ENCODE measurements around the gene PPFIBP2. TPM values are rescaled to one million over a fixed set of nuclear protein-coding genes. Genes with fewer than 3 reads are reported as not detected.

Gene PPFIBP2
- total and polyA plus RNA-seq, 10 donors: 17.2 to 75.1 (median 40.4) TPM

GRCh38 chr11:7672276-7672959, 158.6 kb downstream of the PPFIBP2 start:
- Histone ChIP-seq H3K36me3 (no peaks in the 10 kb centered on the region), H3K4me3 (peak overlapping the region in 1 of 8 donors; percentile 72), H3K27ac (no peak overlapping the region), H3K9me3 (peaks cover 0 to 9% (median 0%) of the 10 kb centered on the region in 8 donors), H3K27me3 (replicated peaks in 1 of 7) (peaks cover 2 to 71% (median 35%) of the 10 kb centered on the region in 7 donors), H3K4me1 (peaks cover 0 to 23% (median 16%) of the 10 kb centered on the region in 6 donors)
- intact Hi-C loops (cut with DNase I; ENCODE audit: low total_unique reads): no loop called here
- TF ChIP-seq POLR2A (IDR thresholded peaks at IDR 0.05): no peak
- no peak for TF ChIP-seq CTCF (IDR thresholded peaks at IDR 0.05 in 8 of 11, conservative IDR thresholded peaks at IDR 0.05 in 3 of 11)
- TF ChIP-seq POLR2AphosphoS5 (IDR thresholded peaks at IDR 0.05): no peak
- no peak for DNase-seq
- 80 to 92% (median 88%) methylated on average over 14 to 16 of the region's 16 CpGs for WGBS, 5 donors

GRCh38 chr11:7672960-7673723, 159.3 kb downstream of the PPFIBP2 start, which contains the start of gene CYB5R2:
CYB5R2 (minus strand) TSS chr11:7673500; CDS start chr11:7672825, 675 bp downstream.
- intact Hi-C loops (cut with DNase I; ENCODE audit: low total_unique reads): no loop called here
- no peak for TF ChIP-seq CTCF (IDR thresholded peaks at IDR 0.05 in 8 of 11, conservative IDR thresholded peaks at IDR 0.05 in 3 of 11)
- peak in 2 of 3 donors; percentile 37 to 69 for TF ChIP-seq POLR2AphosphoS5 (IDR thresholded peaks at IDR 0.05)
- no peak for TF ChIP-seq POLR2A (IDR thresholded peaks at IDR 0.05)
- Histone ChIP-seq H3K4me1 (peaks cover 0 to 23% (median 16%) of the 10 kb centered on the region in 6 donors), H3K27ac (peak within 1 kb of the TSS in 6 of 8 donors; percentile 28 to 69 (median 46)), H3K36me3 (no peaks in the 10 kb centered on the region), H3K9me3 (peaks cover 0 to 12% (median 0%) of the 10 kb centered on the region in 8 donors), H3K27me3 (replicated peaks in 1 of 7) (peaks cover 2 to 72% (median 35%) of the 10 kb centered on the region in 7 donors), H3K4me3 (peak within 1 kb of the TSS; percentile 33 to 72 (median 45))
- 9 to 36% (median 11%) methylated on average over 12 to 40 of the region's 40 CpGs for WGBS, 5 donors
- no peak for DNase-seq

- H3K27ac ChIP-seq: peak overlapping the region in 6 of 8 donors; percentile 28 to 69 (median 46)
- DNase-seq: no peak
These were observed 160.1 kb downstream of the PPFIBP2 start for GRCh38 chr11:7673724-7674434.

More at GRCh38 chr11:7673724-7674434, 160.1 kb downstream of the PPFIBP2 start:
- intact Hi-C loops (cut with DNase I; ENCODE audit: low total_unique reads): no loop called here
- H3K36me3 ChIP-seq: no peaks in the 10 kb centered on the region
- peaks cover 2 to 72% (median 35%) of the 10 kb centered on the region in 7 donors for H3K27me3 ChIP-seq (replicated peaks in 1 of 7)
- WGBS, 5 donors: 5 to 7% (median 6%) methylated on average over 44 to 72 of the region's 72 CpGs
- H3K4me1 ChIP-seq: peaks cover 0 to 23% (median 16%) of the 10 kb centered on the region in 6 donors
- TF ChIP-seq CTCF (IDR thresholded peaks at IDR 0.05 in 8 of 11, conservative IDR thresholded peaks at IDR 0.05 in 3 of 11): no peak
- TF ChIP-seq POLR2A (IDR thresholded peaks at IDR 0.05): no peak
- TF ChIP-seq POLR2AphosphoS5 (IDR thresholded peaks at IDR 0.05): peak in 1 of 3 donors; percentile 0
- H3K9me3 ChIP-seq: peaks cover 0 to 12% (median 0%) of the 10 kb centered on the region in 8 donors
- peak overlapping the region; percentile 33 to 72 (median 45) for H3K4me3 ChIP-seq
